IMR-90 (cell line): Measurements from ENCODE around the gene APBB1IP.

ENCODE experiments used
- BHLHE40 ChIP-seq: fragments of 150-350 bp; IDR thresholded peaks from 2 replicates; pipeline ENCODE4 v1.6.1; 2016; ENCODE audit warnings: mild to moderate bottlenecking, low read depth, low read length
- FOS ChIP-seq: fragments of 150-350 bp; IDR thresholded peaks from 2 replicates; pipeline ENCODE4 v1.6.1; 2016; ENCODE audit warnings: low read depth, low read length
- MAFK ChIP-seq: IDR thresholded peaks from 2 replicates; pipeline ENCODE4 v1.6.1; 2012; ENCODE audit warnings: low read depth, low read length, improper control_type of control experiment
- MAZ ChIP-seq: IDR thresholded peaks from 2 replicates; pipeline ENCODE4 v1.6.1; 2012; ENCODE audit warnings: low read depth, mild to moderate bottlenecking, low read length, improper control_type of control experiment, moderate library complexity, borderline replicate concordance
- MXI1 ChIP-seq: IDR thresholded peaks from 2 replicates; pipeline ENCODE4 v1.6.1; 2012; ENCODE audit warnings: low read depth, mild to moderate bottlenecking, low read length, moderate library complexity, borderline replicate concordance
- POLR2A ChIP-seq: IDR thresholded peaks from 2 replicates; pipeline ENCODE4 v1.6.1; 2012; ENCODE audit warnings: mild to moderate bottlenecking, low read depth, low read length
- RAD21 ChIP-seq: IDR thresholded peaks from 2 replicates; pipeline ENCODE4 v1.6.1; 2012; ENCODE audit warnings: low read length, improper control_type of control experiment
- RFX5 ChIP-seq: IDR thresholded peaks from 2 replicates; pipeline ENCODE4 v1.8.0; 2012; ENCODE audit warnings: low read depth, mild to moderate bottlenecking, low read length, moderate library complexity
- TF ChIP-seq, protein P1 (sequence below): fragments of 150-350 bp; IDR thresholded peaks from 2 replicates; pipeline ENCODE4 v1.6.1; 2016; ENCODE audit warnings: low read depth, mild to moderate bottlenecking, low read length, moderate library complexity, borderline replicate concordance
- TF ChIP-seq, protein P2 (sequence below): conservative IDR thresholded peaks from 2 replicates; pipeline ENCODE4 v1.5.1; 2012; ENCODE audit warnings: mild to moderate bottlenecking, low read depth, low read length, improper control_type of control experiment

- TF ChIP-seq, protein P1, sequence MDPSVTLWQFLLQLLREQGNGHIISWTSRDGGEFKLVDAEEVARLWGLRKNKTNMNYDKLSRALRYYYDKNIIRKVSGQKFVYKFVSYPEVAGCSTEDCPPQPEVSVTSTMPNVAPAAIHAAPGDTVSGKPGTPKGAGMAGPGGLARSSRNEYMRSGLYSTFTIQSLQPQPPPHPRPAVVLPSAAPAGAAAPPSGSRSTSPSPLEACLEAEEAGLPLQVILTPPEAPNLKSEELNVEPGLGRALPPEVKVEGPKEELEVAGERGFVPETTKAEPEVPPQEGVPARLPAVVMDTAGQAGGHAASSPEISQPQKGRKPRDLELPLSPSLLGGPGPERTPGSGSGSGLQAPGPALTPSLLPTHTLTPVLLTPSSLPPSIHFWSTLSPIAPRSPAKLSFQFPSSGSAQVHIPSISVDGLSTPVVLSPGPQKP, result no peak
- TF ChIP-seq, protein P2, sequence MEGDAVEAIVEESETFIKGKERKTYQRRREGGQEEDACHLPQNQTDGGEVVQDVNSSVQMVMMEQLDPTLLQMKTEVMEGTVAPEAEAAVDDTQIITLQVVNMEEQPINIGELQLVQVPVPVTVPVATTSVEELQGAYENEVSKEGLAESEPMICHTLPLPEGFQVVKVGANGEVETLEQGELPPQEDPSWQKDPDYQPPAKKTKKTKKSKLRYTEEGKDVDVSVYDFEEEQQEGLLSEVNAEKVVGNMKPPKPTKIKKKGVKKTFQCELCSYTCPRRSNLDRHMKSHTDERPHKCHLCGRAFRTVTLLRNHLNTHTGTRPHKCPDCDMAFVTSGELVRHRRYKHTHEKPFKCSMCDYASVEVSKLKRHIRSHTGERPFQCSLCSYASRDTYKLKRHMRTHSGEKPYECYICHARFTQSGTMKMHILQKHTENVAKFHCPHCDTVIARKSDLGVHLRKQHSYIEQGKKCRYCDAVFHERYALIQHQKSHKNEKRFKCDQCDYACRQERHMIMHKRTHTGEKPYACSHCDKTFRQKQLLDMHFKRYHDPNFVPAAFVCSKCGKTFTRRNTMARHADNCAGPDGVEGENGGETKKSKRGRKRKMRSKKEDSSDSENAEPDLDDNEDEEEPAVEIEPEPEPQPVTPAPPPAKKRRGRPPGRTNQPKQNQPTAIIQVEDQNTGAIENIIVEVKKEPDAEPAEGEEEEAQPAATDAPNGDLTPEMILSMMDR, result no peak
- no peak for TF ChIP-seq MAFK
- TF ChIP-seq RFX5, result no peak
- no peak for TF ChIP-seq POLR2A
- TF ChIP-seq MXI1, result no peak
- no peak for TF ChIP-seq FOS
- no peak for TF ChIP-seq MAZ
- TF ChIP-seq RAD21, result no peak
- no peak for TF ChIP-seq BHLHE40
These were observed 116.1 kb downstream of the APBB1IP start for GRCh38 chr10:26554246-26554645.
